SHP77 (cell line): ENCODE measurements around the gene STRADA.

ENCODE experiments used
- DNase-seq, 2 experiments: peaks; one replicate each; lab custom pipeline; 2025; lab: John Stamatoyannopoulos, UW

Gene STRADA

DNA sequence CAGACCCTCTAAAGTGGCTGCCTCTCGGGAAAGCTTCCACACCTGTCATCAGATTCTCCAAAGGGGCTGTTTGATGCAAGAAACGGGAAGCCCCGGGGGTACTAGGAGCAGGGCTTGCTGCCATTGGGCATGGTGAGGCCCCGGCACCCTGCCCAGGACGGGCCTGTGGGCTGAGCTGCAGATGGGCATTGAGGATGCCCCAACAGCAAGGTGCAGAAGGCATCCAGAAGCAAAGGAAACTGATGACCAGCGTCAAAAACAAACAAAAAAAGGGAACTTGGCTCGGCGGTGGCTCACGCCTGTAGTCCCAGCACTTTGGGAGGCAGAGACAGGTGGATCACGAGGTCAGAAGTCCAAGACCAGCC is 40.2 kb downstream of the STRADA start:
- DNase-seq, result no peak

DNA sequence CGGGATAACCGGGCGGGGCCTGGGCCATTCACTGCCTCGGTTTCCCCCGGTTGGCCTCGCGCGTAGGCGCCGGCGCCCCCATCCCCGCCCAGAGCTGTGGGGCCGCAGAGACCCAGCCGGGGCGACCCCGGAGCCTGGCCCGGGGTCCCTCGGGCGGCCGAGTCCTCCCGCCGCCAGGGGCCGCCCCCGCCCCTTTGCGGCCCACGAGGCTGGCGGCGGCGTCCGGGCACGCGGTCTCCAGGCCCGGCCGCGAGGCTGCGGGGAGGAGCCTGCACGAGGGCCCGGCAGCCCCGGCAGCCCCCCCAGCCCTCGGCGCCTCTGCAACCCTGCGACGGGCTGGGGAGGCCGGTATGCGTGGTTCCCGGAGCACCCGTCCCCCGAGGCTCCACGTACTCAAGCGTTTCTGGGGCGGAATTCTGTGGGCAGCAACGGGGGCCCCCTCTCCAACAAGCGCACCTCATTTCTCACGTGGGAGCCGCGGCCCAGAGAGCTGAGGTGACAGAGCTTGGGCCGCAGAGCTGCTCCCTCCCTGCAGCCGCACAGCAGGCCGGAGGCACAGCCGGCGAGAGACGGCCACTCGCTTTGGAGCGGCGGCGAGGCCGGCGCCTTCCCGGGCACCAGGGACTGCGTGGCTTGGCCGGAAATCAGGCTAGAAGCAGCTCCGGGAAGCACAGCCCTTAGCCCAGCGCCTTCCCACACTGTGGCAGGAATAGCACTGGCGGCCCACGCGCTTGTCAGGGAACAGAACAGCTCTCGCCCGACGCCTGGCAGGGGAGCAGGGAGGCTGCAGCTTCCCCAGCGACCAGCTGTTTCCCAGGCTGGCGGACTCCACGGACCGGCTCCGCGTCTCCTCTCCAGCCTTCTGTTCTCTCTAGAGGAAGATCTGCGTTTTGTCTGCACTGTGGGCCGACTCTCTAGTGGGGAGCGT is 40.8 kb downstream of the STRADA start:
- DNase-seq, result no peak

DNA sequence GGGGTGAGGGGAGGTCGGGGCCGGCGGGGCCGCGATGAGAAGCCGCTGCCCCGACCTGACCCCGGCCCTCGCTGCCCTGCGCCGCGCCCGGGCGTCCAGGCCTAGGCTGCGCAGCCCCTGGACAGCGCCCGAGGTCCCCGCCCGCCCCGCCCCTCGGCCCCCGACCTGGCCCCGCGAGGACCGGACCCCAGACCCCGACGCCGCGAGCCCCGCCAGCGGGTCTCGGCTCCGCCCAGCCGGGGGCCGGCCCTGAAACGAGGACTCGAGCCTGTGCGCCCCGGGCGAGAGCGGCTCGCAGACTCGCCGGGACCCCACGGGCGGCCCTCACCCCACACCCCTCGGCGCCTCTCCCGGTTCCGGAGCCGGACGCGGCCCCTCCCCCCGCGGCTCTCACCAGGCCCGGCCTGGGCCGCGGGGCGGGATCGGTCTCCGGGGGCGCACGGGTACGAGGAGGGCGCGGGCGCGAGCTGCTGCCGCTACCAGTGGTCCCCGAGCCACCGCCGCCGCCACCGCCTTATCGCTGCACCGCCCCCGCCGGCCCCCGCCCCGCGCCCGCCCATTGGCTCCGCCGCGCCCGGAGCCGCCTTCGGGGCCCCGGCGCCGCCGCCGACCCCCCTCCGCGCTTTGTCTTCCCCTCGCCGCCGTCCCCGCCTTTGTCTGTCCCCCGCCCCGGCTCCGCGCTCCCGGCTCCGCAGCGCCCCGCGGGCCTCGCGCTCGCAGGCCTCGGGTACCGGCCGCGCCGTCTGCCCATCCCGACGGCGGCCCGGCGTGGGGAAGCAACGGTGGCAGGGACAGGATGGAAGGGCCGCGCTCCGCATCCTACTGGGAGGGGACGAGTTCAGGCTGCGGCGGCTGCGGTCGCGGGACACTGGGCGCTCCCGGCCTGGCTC is 41.7 kb downstream of the STRADA start, which contains the start of gene LIMD2:
Gene LIMD2, minus strand, starts transcription at position 488 of the 890 bp plus-strand sequence. CDS start 827 bp downstream, outside the sequence.
- peak in 1 of 2 experiments; percentile 27 for DNase-seq

DNA sequence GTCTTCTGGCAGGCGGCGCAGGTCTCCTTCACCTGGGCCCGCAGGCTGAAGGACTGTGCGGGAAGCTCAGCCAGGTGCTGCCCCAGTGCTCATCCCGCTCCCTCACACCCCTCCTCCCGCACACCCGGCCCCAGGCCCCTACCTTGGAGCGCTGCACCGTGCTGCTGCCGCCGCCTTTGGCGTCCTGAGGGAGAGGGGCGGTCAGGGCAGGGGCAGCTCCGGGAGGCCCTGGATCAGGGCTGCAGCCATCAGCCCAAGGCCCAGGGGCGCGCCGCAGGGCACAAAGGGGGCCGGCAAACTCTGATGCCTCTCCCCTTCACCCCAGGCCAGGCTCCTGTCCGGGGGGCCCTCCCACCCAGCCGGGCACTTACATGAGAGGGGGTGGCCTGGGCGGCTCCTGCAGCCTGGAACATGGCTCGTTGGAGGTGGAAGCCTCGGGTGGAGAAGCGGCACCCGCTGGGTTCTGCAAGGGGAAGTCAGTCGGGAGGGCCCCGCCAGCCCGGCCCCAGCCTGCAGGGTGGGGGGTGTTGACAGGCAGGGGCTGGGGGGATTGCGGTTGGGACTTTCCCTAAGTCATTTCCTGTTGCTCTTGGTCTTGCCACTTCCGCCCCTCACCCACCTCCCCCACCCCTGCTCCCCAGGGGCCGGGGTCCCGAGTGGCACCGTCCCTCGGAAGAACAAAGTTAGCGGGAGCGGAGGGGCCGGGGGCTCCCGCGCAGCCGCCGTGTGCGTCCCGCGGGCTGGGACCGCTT is 42.5 kb downstream of the STRADA start:
- peak in 1 of 2 experiments; percentile 7 for DNase-seq

DNA sequence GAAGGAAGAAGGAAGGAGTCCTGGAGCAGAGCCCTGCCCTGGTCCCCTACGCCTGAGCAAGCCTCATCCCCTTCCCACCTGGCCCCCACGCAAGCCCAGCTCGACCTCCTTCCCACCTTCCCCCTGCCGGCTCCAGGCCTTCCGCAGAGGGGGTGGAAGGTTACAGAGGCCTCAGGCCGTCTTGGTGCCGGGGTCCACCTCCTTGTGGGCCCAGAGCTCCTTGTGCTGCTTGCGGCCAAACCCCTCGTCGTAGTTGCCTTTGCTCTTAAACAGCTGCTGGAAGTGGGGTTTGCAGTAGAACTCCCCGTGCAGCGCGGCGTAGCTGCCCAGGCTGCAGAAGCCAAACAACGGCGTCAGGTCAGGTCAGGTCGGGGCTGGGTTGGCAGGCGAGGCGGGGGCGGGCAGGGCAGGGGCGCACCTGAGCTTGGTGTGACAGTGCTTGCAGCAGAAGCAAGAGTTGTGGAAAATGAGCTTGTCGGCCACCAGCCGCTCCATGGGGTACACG is 43.2 kb downstream of the STRADA start:
- DNase-seq, result no peak

DNA sequence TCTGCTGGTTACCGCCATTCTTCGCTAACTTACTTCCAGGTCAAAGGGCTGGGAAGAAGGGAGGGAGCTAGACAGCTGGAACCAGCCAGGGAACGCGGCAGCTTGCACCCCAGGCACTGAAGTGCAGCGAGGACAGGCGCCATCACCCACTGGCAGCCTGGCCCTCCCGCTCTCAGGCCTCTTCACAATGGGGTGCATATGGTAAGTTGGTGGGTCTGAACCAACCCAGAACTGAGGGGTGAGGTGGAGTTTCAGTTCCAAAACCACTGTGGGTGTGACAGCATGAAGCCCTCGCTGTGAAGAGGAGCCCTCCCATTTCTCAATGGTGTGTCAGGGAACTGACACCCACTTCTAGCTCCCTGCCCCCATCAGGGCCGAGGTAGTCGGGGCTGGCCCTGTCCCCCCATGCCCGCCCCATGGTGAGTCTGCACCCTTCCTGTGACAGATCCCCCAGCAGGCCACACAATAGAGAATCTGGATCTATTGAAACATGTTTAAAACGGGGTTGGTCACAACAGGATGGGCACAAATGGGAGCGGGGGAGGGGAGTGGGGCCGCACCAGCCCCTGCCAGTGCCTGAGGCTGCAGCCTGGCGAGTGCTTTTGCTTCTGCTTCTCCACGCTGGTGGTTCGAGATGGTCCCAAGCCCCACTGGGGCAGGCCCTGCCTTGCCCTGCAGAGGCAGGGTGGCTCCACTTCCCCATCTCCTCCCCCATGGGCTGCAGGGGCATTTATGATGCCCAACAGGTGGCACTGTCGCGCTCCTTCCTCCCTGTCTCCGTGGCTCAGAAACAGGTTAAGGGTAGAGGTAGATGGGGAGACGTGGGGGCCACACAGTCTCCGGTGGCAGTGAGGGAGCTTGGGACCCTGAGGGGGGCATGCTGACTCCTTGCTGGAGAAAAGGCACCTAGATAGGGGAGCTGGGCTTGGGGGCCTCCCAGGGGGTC is 44.0 kb downstream of the STRADA start:
- peak in 1 of 2 experiments; percentile 11 for DNase-seq

DNA sequence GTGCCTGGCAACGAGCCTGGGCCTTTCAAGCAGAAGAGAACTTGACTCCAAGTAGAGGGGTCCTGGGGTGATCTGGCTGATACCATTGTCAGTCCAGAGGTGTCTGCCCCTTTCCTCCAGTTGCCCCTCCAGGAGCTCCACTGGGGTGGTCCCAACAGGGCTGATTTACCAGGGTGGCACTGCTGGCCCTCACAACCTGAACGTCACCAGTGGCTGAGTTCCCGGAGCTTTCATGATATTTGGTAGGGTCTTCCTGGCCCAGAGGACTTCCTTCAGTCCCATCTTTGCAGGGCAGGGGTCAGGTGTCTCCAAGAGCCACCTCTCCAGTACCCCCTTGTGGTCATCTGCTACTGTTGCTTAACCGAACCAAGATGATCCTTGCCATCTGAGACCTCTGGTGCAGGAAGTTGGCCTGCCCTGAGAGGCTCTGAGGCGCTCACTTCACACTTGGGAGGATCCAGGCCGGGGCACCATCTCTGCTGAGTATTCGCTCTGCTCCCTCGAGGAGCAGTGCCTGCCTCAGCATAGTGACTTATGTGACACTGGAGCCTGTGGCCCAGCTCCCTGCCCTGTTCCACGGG is 45.1 kb downstream of the STRADA start:
- DNase-seq, result peak in 1 of 2 experiments; percentile 34

DNA sequence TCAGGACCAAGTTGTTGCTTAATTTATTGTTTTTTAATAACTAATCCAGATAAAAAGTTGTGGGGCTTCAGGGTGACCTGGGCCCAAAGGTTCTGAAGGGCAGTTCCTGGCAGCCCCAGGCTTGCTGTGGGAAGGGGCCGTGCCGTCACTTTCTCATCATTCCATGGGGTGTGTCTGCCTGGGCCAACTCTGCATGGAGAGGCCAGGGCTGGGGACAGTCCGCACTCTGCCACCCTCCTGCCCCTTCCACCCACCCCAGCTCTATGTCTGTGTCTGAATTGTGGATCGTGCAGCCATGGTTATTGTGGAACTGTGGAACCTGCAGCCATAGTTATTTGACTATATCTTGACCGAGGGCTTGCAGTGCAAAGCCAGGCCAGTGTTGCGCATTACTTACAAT is 45.7 kb downstream of the STRADA start:
- no peak for DNase-seq

DNA sequence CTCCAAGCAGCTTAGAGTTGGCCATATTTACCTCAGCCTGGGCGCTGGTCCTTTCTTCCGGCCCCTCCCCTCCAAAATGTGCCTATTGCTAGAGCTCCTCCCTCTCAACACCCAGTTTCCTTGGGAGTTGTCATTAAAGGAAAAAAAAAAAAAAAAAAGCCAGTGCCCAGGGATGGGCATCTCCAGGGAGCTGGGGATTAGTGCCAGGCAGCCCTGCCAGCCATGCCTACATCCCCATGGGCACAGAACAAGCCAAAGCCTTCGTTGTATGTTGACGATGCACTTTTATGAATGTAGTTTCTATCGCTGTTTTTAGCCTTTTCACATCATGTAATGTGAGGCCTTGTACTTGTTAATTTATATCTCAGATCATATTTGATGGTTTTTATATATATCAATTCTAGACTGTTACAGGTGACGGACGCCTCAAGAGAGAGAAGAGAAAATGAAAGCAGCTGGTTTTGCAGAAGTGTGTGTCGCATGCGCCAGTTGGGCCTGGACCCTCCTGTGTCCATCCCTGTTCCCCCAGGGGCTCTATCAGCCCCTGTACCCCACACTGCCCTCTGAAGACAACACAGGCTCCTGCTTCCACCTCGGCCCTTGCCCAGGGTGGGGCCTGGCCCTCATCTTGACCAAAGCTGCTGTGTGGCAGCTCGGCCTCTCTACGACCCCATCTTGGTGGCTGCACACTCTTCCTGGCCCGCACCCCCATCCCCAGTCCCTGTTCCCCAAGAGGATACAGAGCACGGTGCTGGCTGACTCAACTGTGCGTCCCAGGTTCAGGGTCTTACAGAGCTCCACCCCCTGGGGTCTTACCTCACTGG is 46.4 kb downstream of the STRADA start:
- DNase-seq, result no peak

DNA sequence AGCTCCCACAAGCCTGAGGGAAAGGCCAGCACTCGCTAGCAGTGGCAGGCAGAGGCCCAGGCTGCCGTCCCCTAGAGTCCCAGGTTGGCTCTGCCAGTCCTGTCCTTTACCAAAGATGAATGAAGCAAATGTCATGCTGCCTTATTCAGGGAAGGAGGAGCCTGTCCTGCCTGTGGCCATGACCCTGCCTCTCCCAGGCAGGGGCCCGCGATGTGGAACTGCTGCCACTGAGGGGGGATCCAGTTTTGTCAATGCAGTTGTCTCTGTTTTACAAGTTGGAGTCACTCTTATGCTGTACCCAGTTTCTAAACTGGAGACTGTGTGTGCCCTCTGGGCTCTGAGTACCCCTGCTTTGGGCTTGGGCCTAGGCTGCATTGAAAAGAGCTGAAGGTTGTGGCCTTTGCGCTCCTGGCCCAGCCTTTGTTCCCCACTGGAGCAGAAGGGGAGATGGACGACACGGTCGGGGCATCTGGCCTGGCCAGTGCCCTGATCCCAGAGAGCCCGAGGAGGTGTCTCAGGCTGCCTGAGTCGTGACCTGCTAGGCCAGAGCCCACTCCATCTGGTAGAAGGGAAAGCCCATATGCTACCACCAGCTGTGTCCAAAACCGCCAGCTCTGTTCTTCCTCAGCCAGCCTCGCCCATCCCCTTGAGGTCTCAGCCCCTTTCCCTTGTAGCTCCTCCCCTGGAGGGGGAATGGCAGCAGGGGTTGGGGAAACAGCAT is 47.2 kb downstream of the STRADA start:
- DNase-seq, result no peak

DNA sequence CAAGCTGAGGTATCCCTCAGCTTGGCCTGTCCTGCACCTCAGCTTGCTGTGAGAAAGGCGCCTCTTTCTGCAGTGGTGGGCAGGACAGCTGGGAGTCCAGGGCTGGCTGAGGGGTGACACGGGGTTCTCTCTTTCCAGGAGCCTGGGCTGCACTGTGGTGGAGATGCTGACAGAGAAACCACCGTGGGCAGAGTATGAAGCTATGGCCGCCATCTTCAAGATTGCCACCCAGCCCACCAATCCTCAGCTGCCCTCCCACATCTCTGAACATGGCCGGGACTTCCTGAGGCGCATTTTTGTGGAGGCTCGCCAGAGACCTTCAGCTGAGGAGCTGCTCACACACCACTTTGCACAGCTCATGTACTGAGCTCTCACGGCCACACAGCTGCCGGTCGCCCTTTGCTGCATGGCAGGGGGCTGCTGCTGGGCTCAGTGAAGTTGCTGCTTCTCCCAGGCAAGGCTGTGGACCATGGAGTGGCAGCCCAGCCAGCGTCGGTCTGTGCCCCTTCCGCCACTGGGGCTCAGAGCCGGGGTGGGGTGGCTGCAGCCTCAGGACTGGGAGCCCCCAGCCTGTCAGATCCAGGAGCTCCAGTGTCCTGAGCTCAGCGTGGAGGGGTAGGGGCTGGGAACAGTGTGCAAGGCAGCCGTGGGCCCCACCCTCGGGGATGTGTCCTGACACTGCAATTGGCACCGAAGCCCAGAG is 48.0 kb downstream of the STRADA start:
- DNase-seq, result no peak

DNA sequence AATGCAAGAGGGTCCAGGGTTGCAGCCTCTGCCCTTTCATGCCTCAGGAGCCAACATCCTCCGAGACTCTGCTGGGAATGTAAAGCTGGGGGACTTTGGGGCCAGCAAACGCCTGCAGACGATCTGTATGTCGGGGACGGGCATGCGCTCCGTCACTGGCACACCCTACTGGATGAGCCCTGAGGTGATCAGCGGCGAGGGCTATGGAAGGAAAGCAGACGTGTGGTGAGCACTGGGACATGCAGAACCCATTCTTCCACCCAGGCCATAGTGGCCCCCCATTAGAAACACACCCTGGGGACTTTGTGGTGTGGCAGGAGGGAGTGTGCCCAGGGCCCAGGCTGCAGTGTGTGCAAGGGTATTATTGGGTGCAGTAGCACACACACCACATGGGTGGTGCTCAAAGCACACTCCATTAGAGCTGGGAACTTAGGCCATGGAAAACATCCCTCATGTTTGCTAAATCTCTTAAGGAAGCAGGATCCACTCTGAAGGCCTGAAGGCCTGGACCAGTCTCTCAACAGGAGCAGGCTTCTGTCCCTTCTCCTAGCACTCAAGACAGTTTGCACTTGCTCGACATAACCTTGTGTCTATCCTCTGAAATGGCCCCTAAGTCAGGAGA is 49.3 kb downstream of the STRADA start:
- no peak for DNase-seq

DNA sequence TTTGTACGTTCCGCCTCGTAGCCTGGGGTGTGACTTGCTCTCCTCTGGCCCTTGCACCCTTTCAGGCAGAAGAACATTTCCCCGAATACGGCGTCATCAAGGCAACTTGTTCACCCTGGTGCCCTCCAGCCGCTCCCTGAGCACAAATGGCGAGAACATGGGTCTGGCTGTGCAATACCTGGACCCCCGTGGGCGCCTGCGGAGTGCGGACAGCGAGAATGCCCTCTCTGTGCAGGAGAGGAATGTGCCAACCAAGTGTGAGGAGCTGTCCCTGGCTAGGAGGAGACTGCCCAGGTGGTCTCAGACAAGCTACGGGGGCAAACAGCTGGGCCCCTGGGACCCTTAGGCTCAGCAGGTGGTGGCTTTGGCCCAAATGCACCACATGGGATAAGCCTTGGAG is 52.1 kb downstream of the STRADA start:
- no peak for DNase-seq

DNA sequence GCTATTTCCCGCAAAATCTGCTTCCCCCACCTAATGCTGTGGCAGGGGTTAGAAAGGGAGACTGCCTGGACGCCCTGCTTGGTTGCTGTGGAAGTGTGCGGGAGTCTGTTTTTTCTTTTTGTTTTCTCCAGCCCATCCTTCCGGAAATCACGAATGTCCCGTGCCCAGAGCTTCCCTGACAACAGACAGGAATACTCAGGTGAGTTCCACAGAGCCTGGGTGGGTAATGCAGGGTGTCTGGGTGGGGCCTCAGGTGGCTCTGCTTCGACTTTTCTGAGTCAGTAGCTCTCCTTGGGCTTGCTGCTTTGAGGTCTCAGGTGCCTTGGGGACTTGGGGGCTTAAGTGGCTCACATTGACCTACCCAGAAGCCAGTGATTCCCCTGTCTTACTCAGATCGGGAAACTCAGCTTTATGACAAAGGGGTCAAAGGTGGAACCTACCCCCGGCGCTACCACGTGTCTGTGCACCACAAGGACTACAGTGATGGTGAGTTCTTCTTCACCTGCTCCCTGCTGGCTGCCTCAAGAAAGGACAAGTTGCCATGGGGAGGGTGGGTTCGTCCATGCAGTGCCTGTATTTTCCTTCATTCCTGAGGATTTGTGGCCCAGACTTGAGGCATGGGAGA is 53.1 kb downstream of the STRADA start:
- no peak for DNase-seq

DNA sequence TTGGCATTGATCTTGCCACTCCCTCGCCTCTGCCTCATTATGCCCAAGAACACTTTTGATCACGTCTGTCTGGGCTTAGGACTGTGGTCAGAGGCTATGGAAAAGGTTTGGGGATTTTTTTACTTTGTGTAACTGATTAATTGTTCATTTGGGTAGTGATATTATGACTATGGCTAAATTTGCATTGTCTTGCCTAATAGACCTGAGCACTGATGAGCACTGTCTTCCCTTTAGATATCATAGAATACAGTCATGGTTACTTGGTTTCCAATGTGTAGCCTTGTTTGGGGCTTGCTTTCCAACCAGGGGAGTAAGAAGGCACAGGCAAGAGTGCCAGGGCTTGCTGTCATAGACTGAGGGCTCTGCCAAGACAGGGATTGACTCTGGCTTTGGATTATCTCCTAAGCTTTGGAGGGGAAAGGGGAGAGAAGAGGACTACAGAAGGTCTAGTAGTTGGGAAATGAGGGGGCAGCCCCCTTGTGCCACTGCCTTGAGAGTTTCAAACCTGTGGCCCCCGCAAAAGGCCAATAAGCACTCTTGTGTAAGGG is 55.4 kb downstream of the STRADA start:
- no peak for DNase-seq

DNA sequence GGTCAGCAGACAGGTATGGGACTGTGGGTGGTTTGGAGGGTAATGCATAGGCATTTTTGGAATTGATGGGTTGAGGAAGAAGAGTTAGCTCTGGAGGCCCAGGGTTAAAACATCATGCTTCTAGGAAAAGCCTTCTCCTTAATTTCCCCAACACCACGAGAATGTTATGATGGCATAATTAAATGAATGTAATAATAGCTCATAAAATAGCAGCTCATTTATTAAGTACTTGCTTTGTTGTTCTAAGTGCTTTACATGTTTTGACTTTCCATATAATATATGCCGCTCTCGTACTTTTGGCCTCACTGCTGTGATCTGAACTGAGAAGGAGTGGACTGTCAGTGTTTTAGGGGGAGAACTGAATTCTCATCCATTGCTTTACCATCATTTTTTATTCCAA is 56.0 kb downstream of the STRADA start:
- no peak for DNase-seq

DNA sequence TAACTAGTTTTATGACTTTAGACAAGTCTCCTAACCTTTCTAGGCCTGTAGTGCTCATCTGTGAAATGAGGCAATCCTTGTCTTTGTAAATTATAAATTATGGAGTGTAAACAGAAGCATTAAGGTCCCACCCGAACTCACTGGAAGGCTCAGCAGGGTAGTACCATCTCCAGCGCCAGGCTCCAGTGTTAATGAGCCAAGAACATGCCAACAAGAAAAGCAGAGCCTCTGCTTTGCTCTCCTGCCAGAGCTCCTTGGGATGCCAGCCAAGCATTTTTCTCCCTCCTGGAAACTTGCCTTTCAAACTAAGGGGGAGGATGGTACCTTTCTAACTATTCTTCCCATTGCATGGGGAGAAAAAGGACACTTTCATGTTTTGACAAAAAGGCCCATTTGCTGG is 56.6 kb downstream of the STRADA start:
- DNase-seq, result no peak
